ENCODE results near the gene ATG9B. TPM values are rescaled to one million over a fixed set of nuclear protein-coding genes. Genes with fewer than 3 reads are reported as not detected.

The ATG9B gene
- total and polyA plus RNA-seq, 9 of the 15 experiments (the other 6 are each of a cell fraction or from before 2014, with no cell fraction given): 0.29 to 8.0 (median 2.1) TPM

GRCh38 chr7:151017953-151018420 lies 6.3 kb downstream of the ATG9B start (continued):
- TF ChIP-seq ETV1 (tag; conservative IDR thresholded peaks at IDR 0.05; ENCODE audit: low read depth): 0 out of 2 replicates have a peak, but pooled peaks have one; percentile 37
- TF ChIP-seq ZNF431 (CRISPR knock-in tag; IDR thresholded peaks at IDR 0.05): peak; percentile 50; the same call in 1 of the 2 replicates
- no peak; the same call in 1 of the 2 replicates for TF ChIP-seq ZNF232 (CRISPR knock-in tag; IDR thresholded peaks at IDR 0.05)
- TF ChIP-seq AFF1 (IDR thresholded peaks at IDR 0.05; ENCODE audit: low read depth in 1 of 2, partially characterized antibody in 2 of 2): peak; percentile 43 to 78
- TF ChIP-seq TOE1 (IDR thresholded peaks at IDR 0.05; ENCODE audit: borderline replicate concordance): peak; percentile 85
- no peak for TF ChIP-seq TOE1 (CRISPR knock-in tag; IDR thresholded peaks at IDR 0.05; ENCODE audit: borderline replicate concordance, low read depth)
- 0 out of 2 replicates have a peak, but pooled peaks have one; percentile 45 for TF ChIP-seq JUND (IDR thresholded peaks at IDR 0.05; ENCODE audit: borderline replicate concordance, low read depth, low read length)
- TF ChIP-seq JUND (tag; IDR thresholded peaks at IDR 0.05; ENCODE audit: borderline replicate concordance, low read depth, low read length): peak; percentile 20; the same call in 1 of the 3 replicates
- no peak for TF ChIP-seq CHCHD3 (CRISPR knock-in tag; IDR thresholded peaks at IDR 0.05)
- TF ChIP-seq SOX6 (IDR thresholded peaks at IDR 0.05): 0 out of 2 replicates have a peak, but pooled peaks have one; percentile 47
- TF ChIP-seq RAD51 (IDR thresholded peaks at IDR 0.05; ENCODE audit: borderline replicate concordance, low read depth): no peak
- peak; percentile 70 for TF ChIP-seq E2F8 (IDR thresholded peaks at IDR 0.05; ENCODE audit: low read depth, partially characterized antibody)
- peak; percentile 79 for TF ChIP-seq ZNF592 (IDR thresholded peaks at IDR 0.05)
- TF ChIP-seq FIP1L1 (IDR thresholded peaks at IDR 0.05; ENCODE audit: low read depth, low read length, poor library complexity, severe bottlenecking): peak; percentile 95
- no peak for TF ChIP-seq HNRNPK (IDR thresholded peaks at IDR 0.05; ENCODE audit: low read depth, low read length, poor library complexity, severe bottlenecking)
- peak; percentile 99 for TF ChIP-seq CHD1 (IDR thresholded peaks at IDR 0.05; ENCODE audit: low read length)
- TF ChIP-seq GATAD2B (IDR thresholded peaks at IDR 0.05; ENCODE audit: borderline replicate concordance): peak; percentile 94
